HG02642 (cell line): ENCODE results near the gene REG4.

Experiments used
- ATAC-seq: cut with Tn5 transposase; IDR thresholded peaks from one replicate; pipeline ENCODE4 v1.9.1; 2021; ENCODE audit warnings: mild to moderate bottlenecking; ENCODE audit not compliant: unreplicated experiment, poor library complexity

The REG4 gene

GRCh38 chr1:119782631-119783325, 28.5 kb downstream of the REG4 start:
- no peak for ATAC-seq

DNA sequence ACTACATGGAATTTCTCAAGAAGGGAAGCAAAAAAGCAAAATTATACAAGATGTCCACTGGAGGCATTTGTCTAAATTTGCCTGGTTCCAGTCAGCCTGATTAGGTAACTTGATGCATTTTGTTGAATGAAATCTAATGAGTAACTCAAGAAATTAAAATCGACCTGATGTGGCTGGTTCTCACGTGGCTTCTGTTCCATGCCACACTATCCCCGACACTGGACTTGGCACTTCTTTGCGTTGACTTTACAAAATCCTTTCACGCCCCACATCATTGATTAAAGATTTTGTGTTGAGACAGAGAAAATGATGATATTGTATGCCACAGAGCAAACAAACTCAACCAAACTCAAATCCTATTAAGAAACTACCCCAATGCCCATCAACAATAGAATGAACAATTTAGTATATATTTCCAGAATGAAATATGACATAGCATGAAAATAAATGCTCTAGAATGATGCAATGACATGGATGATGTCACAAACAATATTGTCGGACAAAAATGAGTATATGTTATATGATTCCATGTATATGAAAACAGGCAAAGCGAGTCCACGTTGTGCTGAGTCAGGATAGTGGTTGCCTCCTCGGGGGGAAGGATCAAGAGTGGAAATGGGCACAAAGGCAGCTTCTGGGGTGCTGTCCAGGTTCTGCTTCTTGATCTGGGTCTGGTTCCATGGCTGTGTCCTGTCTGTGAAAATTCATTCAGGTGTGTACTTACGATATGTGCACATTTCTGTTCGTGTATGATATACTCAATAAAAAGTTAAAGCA, 29.6 kb downstream of the REG4 start:
- ATAC-seq = no peak

DNA sequence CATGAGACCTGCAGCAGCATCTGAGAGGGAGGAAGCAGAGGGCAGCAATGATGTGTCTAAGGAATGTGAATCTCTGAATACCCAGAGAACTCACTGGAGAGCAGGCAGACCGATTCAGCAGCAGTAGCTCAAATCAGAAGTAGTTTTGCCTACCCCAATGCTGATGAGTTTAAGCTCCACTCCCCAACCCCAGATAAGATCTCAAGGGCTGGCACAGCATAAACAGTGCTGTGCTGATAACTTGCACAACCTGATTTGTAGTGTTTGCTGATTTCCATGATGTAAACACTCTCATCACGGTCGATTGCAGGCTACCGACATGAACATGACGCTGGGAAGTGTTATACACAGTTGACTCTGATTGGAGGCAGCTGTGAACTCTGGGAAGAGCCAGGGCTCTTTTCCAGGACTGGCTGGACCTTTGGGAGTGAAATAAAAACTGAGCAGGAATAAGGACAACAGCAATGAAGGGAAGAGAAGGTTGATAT, 31.3 kb downstream of the REG4 start:
- ATAC-seq = no peak

DNA sequence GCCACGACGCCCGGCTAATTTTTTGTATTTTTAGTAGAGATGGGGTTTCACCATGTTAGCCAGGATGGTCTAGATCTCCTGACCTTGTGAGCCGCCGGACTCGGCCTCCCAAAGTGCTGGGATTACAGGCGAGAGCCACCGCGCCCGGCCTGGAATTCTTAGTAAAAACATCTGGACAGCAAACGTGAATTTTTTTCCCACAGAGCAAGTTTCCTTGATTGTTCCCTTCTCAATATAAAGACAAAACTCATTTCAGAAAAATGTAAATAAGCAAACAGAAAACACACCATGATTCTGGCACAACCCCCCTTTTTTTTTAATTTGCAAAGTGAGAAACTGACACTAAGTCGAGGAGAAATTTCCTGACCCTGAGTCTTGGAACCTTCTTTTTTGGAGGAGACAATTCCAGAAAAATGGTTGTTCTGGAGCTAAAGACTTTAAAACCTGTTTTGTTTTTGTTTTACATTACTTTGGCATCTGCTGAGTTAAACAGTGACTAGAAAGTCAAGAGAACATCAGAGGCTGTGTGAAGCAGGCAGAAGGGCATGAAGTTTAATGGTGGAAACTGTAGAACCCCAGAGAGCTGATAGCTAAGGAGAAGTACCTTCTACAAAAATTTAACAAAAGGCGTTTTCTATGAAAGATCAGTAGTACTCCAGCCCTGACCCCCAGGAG, 32.2 kb downstream of the REG4 start:
- no peak for ATAC-seq

GRCh38 chr1:119778359-119778758, 32.9 kb downstream of the REG4 start:
- no peak for ATAC-seq

DNA sequence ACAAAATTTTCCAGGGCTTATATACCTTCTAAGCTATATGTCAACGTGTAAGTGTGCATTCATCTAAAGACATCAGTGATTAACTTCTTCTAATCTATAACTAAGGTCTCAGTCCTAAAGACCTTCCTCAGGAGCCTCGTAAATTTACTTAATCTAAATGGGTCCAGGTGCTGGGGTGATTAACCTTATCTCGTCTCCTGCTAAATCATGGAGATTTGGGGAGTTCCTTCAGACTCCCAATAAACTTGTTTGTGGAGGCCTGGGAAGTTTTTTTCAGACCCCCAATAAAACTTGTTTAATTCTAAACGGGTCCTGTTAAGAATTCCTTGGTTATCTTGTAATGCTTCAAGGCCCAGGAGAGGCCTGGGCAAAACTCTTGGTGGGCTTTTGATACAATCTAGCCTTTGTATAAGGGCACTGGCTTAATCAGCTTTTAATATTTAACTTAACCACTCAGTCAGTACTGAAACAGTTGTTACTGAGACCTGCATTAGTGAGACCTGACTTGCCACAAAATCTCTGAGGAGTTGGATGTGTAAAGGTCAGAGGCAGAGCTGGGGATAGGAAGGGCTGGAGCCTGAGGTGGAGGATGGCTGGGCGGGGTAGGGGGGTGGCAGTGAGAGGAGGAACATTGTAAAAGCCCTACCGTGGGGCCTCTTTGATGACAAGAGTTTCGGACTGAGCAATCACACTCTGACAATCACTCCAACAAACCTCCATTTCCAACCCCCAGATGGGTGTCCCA, 36.3 kb downstream of the REG4 start:
- ATAC-seq = no peak

- no peak for ATAC-seq
Observed at GRCh38 chr1:119773711-119774241, 37.5 kb downstream of the REG4 start.

DNA sequence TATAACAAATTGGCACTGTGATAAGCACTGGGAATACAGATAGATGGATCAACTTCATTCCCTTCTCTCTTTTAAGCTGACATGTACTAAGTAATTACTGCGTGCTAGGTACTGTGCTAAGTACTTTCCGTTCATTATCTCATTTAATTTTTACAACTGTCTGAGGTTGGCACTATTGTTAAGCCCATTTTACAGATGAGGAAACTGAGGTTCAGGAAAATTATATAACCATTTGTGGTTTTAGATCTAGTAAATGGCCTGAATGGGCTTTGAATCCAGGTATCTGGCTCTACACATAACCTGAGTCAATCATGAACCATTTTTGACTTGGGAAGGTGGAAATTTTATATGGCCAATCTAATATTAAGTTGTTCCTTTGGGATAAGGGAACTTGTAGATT, 39.0 kb downstream of the REG4 start:
- no peak for ATAC-seq

GRCh38 chr1:119771770-119772169, 39.5 kb downstream of the REG4 start:
- no peak for ATAC-seq

DNA sequence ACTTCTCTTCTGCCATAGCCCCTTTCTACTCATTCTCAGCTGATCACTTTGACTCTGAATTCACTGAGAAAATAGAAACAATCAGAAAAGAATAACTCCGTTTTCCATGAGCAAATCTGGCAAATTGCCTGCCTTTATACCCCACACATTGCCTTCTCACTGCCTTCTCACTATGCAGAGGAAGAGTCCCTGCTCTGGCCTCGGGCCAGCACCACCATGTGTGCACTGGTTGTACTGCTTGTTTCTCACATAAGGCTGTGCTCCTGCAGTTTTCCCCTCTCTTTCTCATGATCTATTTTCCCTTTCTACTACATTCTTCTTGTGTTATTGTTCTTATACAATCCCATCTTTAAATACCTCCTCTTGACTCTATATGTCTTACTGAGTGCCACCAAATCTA, 40.2 kb downstream of the REG4 start:
- ATAC-seq = no peak

GRCh38 chr1:119768778-119769177, 42.5 kb downstream of the REG4 start, which contains the start of gene HMGCS2:
Gene HMGCS2, minus strand, starts transcription at chr1:119768905. Its CDS starts 61 bp downstream, at chr1:119768844.
- no peak for ATAC-seq

GRCh38 chr1:119767486-119767885, 43.8 kb downstream of the REG4 start:
- no peak for ATAC-seq

- ATAC-seq = no peak
Observed at GRCh38 chr1:119766374-119766794, 44.9 kb downstream of the REG4 start.

GRCh38 chr1:119764220-119764619, 47.0 kb downstream of the REG4 start:
- ATAC-seq = no peak

GRCh38 chr1:119762953-119763352, 48.3 kb downstream of the REG4 start:
- ATAC-seq = no peak

GRCh38 chr1:119762409-119762808, 48.9 kb downstream of the REG4 start:
- no peak for ATAC-seq

DNA sequence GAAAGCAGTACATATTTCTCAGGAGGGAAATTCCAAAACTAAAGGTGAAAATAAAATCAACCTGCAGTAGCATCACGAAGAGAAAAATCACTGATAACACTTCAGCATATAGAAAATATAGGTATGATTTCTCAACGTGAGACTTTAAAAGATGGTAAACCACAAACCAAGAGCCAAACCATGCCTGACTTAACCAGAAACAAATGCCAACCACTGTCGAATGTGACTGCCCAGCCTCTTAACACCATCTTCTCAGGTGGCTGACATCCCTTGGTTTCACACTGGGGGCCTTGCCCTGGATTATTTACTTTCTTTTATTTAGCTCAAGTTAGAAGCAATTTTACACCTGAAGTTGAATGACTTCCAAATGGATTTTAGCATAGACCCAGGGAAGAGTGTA, 52.7 kb downstream of the REG4 start:
- ATAC-seq = no peak

- ATAC-seq = no peak
Observed at GRCh38 chr1:119752592-119752991, 58.7 kb downstream of the REG4 start.

DNA sequence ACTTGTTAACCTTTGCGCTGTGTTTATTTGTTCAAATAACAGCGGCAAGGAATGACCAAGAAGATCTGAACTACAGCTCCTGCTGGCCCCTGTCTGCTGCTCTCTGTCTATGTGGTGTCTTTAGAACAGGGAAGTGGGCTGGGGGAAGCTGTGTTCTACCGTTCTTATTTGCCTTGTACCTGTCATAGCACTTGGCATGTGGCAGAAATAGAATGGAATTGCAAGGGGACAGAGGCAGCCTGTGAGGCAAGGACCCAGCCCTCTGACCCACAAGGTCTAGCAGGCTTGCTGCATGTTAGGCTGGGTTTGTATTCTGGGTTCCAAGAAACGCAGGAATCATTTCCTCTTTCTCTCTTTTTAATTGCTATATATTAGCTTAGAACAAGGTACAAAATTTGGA, 63.2 kb downstream of the REG4 start:
- ATAC-seq = no peak

DNA sequence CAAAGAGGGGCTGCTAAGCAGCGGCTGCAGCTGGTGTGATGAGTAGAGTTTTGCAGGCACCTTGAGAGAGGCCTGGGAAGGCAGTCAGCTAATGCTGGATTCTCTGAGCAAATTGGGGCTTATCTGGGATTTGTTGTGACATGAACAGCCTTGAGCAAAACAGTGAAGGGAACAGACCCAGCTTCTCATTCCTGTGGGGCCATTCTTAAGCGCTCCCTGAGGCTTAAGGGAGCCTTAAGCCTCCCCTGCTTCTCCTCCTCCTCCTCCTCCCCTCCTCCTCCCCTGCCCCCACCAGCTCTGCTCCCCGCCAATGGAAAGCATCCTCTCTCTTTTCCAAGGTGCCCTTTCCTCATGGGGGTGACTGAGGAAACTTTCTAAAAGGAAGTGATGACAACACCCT, 63.8 kb downstream of the REG4 start:
- no peak for ATAC-seq
